ENCODE data around the gene AMBRA1.

Gene AMBRA1

DNA sequence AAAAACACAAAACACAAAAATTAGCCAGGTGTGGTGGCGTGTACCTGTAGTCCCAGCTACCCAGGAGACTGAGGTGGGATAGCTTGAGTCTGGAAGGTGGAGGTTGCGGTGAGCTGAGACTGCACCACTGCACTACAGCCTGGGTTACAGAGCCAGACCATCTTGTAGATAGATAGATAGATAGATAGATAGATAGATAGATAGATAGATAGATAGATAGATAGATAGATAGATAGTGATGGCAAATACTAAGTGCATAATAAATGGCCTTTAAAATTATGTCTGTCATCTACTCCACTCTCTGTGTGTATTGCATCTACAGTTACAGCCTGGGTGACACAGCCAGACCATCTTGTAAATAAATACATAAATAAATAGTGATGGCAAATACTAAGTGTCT lies 146.3 kb downstream of the AMBRA1 start:
- Histone ChIP-seq H3K9ac (ENCODE audit: low read length) (no peak overlapping the region), H3K36me3 (ENCODE audit: control insufficient read depth, insufficient read depth, low read length) (no peaks in the 10 kb centered on the region), H3K27me3 (ENCODE audit: control insufficient read depth, insufficient read depth, low read length) (no peaks in the 10 kb centered on the region), H3K4me1 (ENCODE audit: control insufficient read depth, insufficient read depth, low read length) (peaks cover 7% of the 10 kb centered on the region), H3K9me3 (ENCODE audit: control insufficient read depth, low read length) (no peaks in the 10 kb centered on the region), H3K4me3 (ENCODE audit: low read length) (no peak overlapping the region)

DNA sequence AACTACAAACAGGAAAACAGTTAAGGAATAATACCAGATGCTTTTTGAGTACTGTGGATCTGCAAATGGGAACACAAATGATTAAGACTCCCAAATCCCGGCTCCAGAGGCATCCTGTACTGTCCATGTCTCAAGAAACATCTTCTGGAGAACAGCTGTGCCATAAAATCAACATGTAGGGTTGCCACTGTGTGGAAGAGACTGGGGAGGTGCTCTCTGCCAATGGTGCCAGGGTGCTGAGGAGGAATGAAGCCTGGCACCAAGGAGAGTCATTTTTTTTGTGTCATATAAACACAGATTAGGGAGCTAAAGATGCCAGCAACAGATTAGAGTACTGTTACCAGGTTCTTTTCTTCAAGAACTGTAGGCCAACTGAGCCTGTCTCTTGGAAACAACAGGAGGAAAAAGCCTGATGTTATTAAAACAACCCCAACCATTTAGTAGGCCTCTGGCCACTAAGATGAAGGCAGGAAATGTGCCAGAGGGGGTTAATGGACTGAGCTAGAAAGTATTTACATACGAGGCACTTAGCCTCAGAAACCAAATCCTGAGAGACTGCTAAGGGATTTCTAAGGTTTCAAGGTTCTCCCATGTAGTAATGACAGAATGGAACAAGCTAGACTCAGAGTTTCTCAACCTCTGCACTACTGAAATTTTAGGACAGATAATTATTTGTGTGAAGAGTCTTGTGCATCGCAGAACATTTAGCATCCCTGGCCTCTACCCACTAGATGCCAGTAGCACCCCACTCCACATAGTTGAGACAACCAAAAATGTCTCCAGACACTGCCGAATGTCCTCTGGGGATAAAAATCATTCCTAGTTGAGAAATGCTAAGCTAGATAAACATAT lies 147.7 kb downstream of the AMBRA1 start:
- no peak overlapping the region for H3K9ac ChIP-seq (ENCODE audit: low read length)

DNA sequence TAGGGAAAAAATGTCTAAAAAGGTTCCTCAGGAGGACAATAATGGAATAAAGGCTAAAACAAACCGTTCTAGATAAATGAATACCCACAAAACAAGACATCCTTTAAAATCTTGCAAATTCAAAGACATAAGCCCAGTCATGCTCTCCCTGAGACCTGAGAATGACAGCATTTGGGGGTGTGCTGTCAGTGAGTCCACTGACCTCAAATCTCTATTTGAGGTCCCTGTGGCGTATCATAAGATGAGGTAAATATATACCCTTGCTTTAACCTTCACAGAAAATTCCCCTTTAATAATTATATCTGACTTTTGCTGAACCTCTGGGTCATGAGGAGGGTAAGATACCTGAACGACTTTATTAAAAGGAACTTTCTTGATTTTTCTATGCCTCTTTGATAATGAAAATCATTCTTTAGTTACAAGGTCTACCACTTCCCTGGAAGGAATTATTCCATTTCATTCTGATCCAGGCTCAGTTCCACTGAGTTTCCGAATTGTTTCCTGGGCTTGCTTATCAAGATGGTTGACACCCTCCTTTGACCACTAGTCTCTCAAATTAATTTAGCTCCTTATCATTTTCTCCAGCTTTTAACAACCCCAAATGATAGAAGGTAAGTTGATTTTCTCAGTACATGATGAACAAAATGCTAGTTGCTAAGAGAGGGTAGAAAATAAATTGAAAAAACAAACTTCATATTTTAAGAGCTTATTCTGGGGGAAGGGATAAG lies 148.5 kb downstream of the AMBRA1 start:
- no peak overlapping the region for H3K9ac ChIP-seq (ENCODE audit: low read length)
- no peak overlapping the region for H3K4me3 ChIP-seq (ENCODE audit: low read length)
- no peaks in the 10 kb centered on the region for H3K9me3 ChIP-seq (ENCODE audit: control insufficient read depth, low read length)
- H3K4me1 ChIP-seq (ENCODE audit: control insufficient read depth, insufficient read depth, low read length), result peaks cover 7% of the 10 kb centered on the region
- H3K36me3 ChIP-seq (ENCODE audit: control insufficient read depth, insufficient read depth, low read length), result peaks cover 4% of the 10 kb centered on the region
- no peaks in the 10 kb centered on the region for H3K27me3 ChIP-seq (ENCODE audit: control insufficient read depth, insufficient read depth, low read length)

More for the DNA sequence above, 147.7 kb downstream of the AMBRA1 start:
- no peak overlapping the region for H3K4me3 ChIP-seq (ENCODE audit: low read length)
- no peaks in the 10 kb centered on the region for H3K27me3 ChIP-seq (ENCODE audit: control insufficient read depth, insufficient read depth, low read length)
- peaks cover 4% of the 10 kb centered on the region for H3K36me3 ChIP-seq (ENCODE audit: control insufficient read depth, insufficient read depth, low read length)
- no peaks in the 10 kb centered on the region for H3K9me3 ChIP-seq (ENCODE audit: control insufficient read depth, low read length)
- peaks cover 7% of the 10 kb centered on the region for H3K4me1 ChIP-seq (ENCODE audit: control insufficient read depth, insufficient read depth, low read length)

DNA sequence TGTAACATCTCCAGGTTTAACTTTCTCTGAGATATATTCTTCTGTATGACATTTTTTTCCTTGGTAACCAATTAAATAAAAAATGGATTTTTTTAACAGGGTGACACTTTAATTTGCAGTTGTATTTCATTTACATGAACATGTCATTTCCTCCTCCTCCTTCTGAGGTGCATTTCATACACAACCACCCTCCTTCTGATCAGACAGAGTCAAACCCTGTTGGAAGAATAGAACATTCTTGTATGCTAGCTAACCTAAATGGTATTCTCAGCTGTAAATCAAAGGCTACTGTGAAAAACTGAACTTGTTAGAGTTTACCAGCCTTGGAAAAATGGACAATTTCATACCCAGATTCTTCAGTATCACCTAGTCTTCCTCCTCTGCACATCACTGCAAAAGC lies 149.5 kb downstream of the AMBRA1 start:
- H3K9me3 ChIP-seq (ENCODE audit: control insufficient read depth, low read length), result no peaks in the 10 kb centered on the region
- H3K4me1 ChIP-seq (ENCODE audit: control insufficient read depth, insufficient read depth, low read length), result peaks cover 7% of the 10 kb centered on the region
- H3K27me3 ChIP-seq (ENCODE audit: control insufficient read depth, insufficient read depth, low read length), result no peaks in the 10 kb centered on the region
- H3K9ac ChIP-seq (ENCODE audit: low read length), result no peak overlapping the region
- peaks cover 4% of the 10 kb centered on the region for H3K36me3 ChIP-seq (ENCODE audit: control insufficient read depth, insufficient read depth, low read length)
- no peak overlapping the region for H3K4me3 ChIP-seq (ENCODE audit: low read length)

DNA sequence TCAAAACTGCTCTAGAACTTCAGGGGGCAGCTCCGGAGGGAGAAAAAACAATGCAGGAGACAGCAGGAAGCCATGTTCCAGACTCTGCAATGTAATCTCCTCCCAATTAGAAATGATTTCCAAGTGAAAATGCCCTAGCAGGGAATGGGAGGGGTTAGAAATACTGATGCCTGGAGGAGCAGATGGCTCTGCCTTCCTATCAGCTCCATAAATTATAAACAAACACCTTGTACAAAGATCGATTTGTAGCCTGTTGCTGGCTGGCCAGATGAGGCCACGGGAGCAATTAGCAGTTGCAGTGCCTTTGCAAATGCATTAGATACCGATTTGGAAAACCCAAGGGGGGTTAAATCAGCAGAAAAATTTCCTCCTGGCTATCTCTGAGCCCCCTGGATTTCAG lies 155.6 kb downstream of the AMBRA1 start:
- Histone ChIP-seq H3K27me3 (ENCODE audit: control insufficient read depth, insufficient read depth, low read length) (no peaks in the 10 kb centered on the region), H3K36me3 (ENCODE audit: control insufficient read depth, insufficient read depth, low read length) (peaks cover 11% of the 10 kb centered on the region), H3K4me3 (ENCODE audit: low read length) (no peak overlapping the region), H3K9me3 (ENCODE audit: control insufficient read depth, low read length) (no peaks in the 10 kb centered on the region), H3K4me1 (ENCODE audit: control insufficient read depth, insufficient read depth, low read length) (no peaks in the 10 kb centered on the region), H3K9ac (ENCODE audit: low read length) (no peak overlapping the region)

DNA sequence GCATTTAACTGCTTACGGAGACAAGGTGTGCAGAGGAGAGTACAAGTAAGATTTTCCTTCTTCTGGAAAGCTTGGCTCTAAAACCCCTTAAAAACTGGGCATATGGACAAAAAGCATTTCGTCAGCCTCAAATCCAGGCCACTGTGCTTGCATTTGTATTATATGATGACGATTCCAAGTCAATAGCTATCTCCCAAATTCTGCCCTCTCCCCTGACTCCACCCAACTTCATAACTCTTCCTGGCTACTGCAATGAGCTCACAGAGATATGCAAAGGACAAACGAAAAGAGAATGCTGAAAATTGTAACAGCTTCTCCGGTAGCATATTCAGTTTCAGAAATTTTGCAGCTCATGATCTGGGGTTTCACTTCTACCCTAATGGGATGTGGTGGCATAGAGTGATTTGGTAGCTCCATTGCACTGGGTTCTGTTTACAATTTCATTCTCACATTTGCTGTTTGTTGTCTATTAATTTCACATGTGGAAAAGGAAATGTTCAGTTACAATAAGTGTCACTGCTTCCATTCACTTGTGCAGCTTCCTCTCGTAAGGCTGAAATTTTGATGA lies 156.6 kb downstream of the AMBRA1 start:
- H3K4me3 ChIP-seq (ENCODE audit: low read length), result no peak overlapping the region
- H3K9ac ChIP-seq (ENCODE audit: low read length), result no peak overlapping the region
- no peaks in the 10 kb centered on the region for H3K9me3 ChIP-seq (ENCODE audit: control insufficient read depth, low read length)
- H3K4me1 ChIP-seq (ENCODE audit: control insufficient read depth, insufficient read depth, low read length), result no peaks in the 10 kb centered on the region
- no peaks in the 10 kb centered on the region for H3K27me3 ChIP-seq (ENCODE audit: control insufficient read depth, insufficient read depth, low read length)
- H3K36me3 ChIP-seq (ENCODE audit: control insufficient read depth, insufficient read depth, low read length), result peaks cover 18% of the 10 kb centered on the region

DNA sequence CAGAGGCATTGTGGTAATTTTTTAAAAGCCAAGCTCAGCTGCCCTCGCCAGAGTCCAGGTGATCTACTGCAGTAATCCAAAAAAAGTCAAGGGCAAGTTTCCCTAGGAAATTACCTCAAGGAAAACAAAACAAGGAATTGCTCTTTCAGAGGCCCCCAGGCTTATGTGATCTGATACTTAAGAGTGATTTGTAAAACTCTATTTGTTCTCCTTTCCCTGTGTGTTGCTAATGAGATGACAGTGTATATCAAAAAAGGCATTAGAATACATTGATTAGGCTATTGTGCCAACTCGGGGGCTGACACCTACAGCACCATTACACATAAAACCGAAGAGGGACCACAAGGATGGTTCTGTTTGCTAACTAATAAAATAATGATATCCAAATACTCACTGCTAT lies 157.7 kb downstream of the AMBRA1 start:
- H3K9me3 ChIP-seq (ENCODE audit: control insufficient read depth, low read length), result no peaks in the 10 kb centered on the region
- H3K27me3 ChIP-seq (ENCODE audit: control insufficient read depth, insufficient read depth, low read length), result no peaks in the 10 kb centered on the region
- H3K9ac ChIP-seq (ENCODE audit: low read length), result no peak overlapping the region
- peaks cover 15% of the 10 kb centered on the region for H3K36me3 ChIP-seq (ENCODE audit: control insufficient read depth, insufficient read depth, low read length)
- no peak overlapping the region for H3K4me3 ChIP-seq (ENCODE audit: low read length)
- H3K4me1 ChIP-seq (ENCODE audit: control insufficient read depth, insufficient read depth, low read length), result no peaks in the 10 kb centered on the region

DNA sequence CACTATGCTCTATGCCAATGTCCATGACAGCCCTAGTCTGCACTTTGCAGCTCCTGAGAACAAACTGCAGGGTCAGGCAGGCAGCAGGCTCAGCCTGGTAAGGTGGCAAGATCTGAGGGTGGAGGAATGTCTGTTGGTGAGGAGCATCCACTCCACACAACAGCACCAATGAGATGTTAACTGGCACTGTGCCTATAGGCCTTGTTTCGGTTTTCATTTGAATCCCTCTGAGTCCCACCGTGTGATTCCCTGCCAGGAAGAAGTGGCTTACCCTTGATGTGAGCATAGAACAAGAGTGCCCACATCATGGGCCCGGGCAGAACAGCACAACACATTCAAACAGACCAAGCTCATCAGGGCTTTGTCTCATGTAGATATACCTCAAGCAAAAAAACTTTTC lies 158.1 kb downstream of the AMBRA1 start:
- Histone ChIP-seq H3K9ac (ENCODE audit: low read length) (no peak overlapping the region), H3K4me3 (ENCODE audit: low read length) (no peak overlapping the region), H3K4me1 (ENCODE audit: control insufficient read depth, insufficient read depth, low read length) (no peaks in the 10 kb centered on the region), H3K9me3 (ENCODE audit: control insufficient read depth, low read length) (no peaks in the 10 kb centered on the region), H3K36me3 (ENCODE audit: control insufficient read depth, insufficient read depth, low read length) (peaks cover 15% of the 10 kb centered on the region), H3K27me3 (ENCODE audit: control insufficient read depth, insufficient read depth, low read length) (no peaks in the 10 kb centered on the region)

DNA sequence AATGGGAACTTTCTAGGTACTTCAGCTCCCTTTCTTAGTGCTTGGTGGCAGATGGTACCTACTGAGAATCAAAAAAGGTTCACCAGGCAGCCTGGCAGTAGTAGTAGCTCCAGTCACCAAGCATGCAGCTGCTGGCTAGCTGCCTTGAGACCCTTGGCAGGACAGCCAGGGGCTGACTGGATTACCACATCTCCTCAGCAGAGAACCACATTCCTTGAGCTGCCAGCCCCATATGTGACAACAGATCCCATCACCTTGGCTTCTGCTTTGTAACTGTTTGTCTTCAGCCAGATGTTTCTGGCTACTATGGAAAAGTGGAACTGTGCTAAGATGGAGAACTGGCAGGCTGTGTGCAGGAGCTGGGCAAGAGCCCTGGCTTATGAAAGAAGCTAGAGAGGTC lies 162.6 kb downstream of the AMBRA1 start:
- Histone ChIP-seq H3K9ac (ENCODE audit: low read length) (no peak overlapping the region), H3K27me3 (ENCODE audit: control insufficient read depth, insufficient read depth, low read length) (no peaks in the 10 kb centered on the region), H3K4me3 (ENCODE audit: low read length) (no peak overlapping the region), H3K36me3 (ENCODE audit: control insufficient read depth, insufficient read depth, low read length) (peaks cover 15% of the 10 kb centered on the region), H3K9me3 (ENCODE audit: control insufficient read depth, low read length) (no peaks in the 10 kb centered on the region), H3K4me1 (ENCODE audit: control insufficient read depth, insufficient read depth, low read length) (no peaks in the 10 kb centered on the region)

DNA sequence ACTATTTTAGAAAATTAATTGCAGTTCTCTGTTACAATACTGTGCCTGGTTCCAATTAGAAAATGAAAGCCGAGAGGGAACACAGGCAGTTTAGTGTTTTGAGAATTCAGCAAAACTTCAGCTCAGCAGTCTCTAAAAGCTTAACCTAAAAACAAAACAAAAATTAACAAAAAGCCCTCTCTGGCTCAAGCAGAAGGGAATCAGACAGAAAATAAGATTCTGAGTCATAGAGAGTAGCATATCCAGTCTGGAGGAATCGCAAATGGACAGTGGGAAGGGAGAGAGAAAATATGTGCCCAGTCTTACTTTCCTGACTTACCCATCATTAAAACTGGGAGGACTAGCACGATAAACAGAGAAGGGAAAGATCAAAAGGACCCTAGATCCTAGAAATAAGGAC lies 164.1 kb downstream of the AMBRA1 start:
- no peak overlapping the region for H3K9ac ChIP-seq (ENCODE audit: low read length)
- no peaks in the 10 kb centered on the region for H3K27me3 ChIP-seq (ENCODE audit: control insufficient read depth, insufficient read depth, low read length)
- H3K4me3 ChIP-seq (ENCODE audit: low read length), result no peak overlapping the region
- no peaks in the 10 kb centered on the region for H3K9me3 ChIP-seq (ENCODE audit: control insufficient read depth, low read length)
- peaks cover 15% of the 10 kb centered on the region for H3K36me3 ChIP-seq (ENCODE audit: control insufficient read depth, insufficient read depth, low read length)
- H3K4me1 ChIP-seq (ENCODE audit: control insufficient read depth, insufficient read depth, low read length), result no peaks in the 10 kb centered on the region

DNA sequence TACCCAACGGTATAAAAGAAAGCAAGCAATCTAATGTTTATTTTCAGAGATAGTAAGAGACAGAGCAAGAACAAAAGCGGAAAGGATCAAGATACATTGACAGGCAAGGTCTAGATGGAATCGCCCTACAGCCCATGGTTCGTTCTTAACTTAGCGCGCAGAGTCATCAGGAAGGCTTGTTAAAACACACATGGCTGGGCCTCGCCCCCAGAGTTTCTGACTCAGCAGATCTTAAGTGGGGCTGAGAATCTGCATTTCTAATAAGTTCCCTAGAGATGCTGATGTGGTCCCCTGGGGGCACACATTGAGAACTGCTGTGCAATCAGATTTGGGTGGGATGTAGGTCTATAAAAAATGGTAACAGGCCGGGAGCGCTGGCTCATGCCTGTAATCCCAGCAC lies 166.5 kb downstream of the AMBRA1 start:
- H3K36me3 ChIP-seq (ENCODE audit: control insufficient read depth, insufficient read depth, low read length), result no peaks in the 10 kb centered on the region
- H3K4me3 ChIP-seq (ENCODE audit: low read length), result no peak overlapping the region
- no peaks in the 10 kb centered on the region for H3K4me1 ChIP-seq (ENCODE audit: control insufficient read depth, insufficient read depth, low read length)
- no peaks in the 10 kb centered on the region for H3K9me3 ChIP-seq (ENCODE audit: control insufficient read depth, low read length)
- H3K27me3 ChIP-seq (ENCODE audit: control insufficient read depth, insufficient read depth, low read length), result no peaks in the 10 kb centered on the region
- H3K9ac ChIP-seq (ENCODE audit: low read length), result no peak overlapping the region

All from mucosa of stomach (tissue), 1 donor.